NCI-H146 treated with DMSO at 0.1 percent for 48 hours (cell line): ENCODE data around the gene OR2L8.
"Not testable (repeated sequence)": the region's sequence is repeated elsewhere in the genome, so short reads cannot be mapped to it uniquely, and the experiment has no call there.

Experiments used
- DNase-seq: peaks from one replicate; lab custom pipeline; 2025; ENCODE audit not compliant: unreplicated experiment; lab: John Stamatoyannopoulos, UW

The OR2L8 gene

GRCh38 chr1:247948558-247948957 is at the start of gene OR2L8:
Gene OR2L8 (plus strand): TSS chr1:247948858. CDS start chr1:247948858, 0 bp downstream.
- no peak for DNase-seq

- DNase-seq: no peak
Measured at GRCh38 chr1:247904122-247904521, 44.5 kb upstream of the OR2L8 start.

- no peak for DNase-seq
Measured at GRCh38 chr1:247905181-247905580, 43.5 kb upstream of the OR2L8 start.

GRCh38 chr1:247905910-247906503 is 42.7 kb upstream of the OR2L8 start:
- DNase-seq: no peak

- no peak for DNase-seq
Measured at GRCh38 chr1:247906504-247907047, 42.1 kb upstream of the OR2L8 start.

GRCh38 chr1:247908766-247909165 is 39.9 kb upstream of the OR2L8 start:
- DNase-seq: no peak

GRCh38 chr1:247913786-247914185 is 34.9 kb upstream of the OR2L8 start:
- no peak for DNase-seq

GRCh38 chr1:247914941-247915662 is 33.6 kb upstream of the OR2L8 start:
- no peak for DNase-seq

GRCh38 chr1:247919952-247920351 is 28.7 kb upstream of the OR2L8 start, which contains the start of gene OR2T8:
Gene OR2T8 (plus strand): TSS chr1:247920252. CDS start chr1:247921018, 766 bp downstream.
- DNase-seq: no peak

- no peak for DNase-seq
Measured at GRCh38 chr1:247923941-247924340, 24.7 kb upstream of the OR2L8 start.

- no peak for DNase-seq
Measured at GRCh38 chr1:247924868-247925267, 23.8 kb upstream of the OR2L8 start, which contains the start of gene OR2AJ1. Gene OR2AJ1 (plus strand): TSS chr1:247924889. CDS start chr1:247933769, 8,880 bp downstream.

GRCh38 chr1:247933989-247934388 is 14.7 kb upstream of the OR2L8 start:
- no peak for DNase-seq

GRCh38 chr1:247935781-247936180 is 12.9 kb upstream of the OR2L8 start:
- DNase-seq: no peak

GRCh38 chr1:247936415-247936814 is 12.2 kb upstream of the OR2L8 start:
- DNase-seq: no peak

GRCh38 chr1:247936965-247937734 is 11.5 kb upstream of the OR2L8 start:
- not testable (repeated sequence) for DNase-seq

- DNase-seq: no peak
Measured at GRCh38 chr1:247942624-247943023, 6.0 kb upstream of the OR2L8 start.

- DNase-seq: no peak
Measured at GRCh38 chr1:247953408-247953807, 4.8 kb downstream of the OR2L8 start.

GRCh38 chr1:247961791-247962190 is 13.1 kb downstream of the OR2L8 start:
- DNase-seq: no peak

GRCh38 chr1:247962911-247963588 is 14.4 kb downstream of the OR2L8 start:
- DNase-seq: no peak

- no peak for DNase-seq
Measured at GRCh38 chr1:247964933-247965332, 16.3 kb downstream of the OR2L8 start, which contains the start of gene OR2AK2. Gene OR2AK2 (plus strand): TSS chr1:247965233. CDS start chr1:247965377, 144 bp downstream.
